ENCODE data around the gene SNTN. TPM values are rescaled to one million over a fixed set of nuclear protein-coding genes. Genes with fewer than 3 reads are reported as not detected.

Gene SNTN
- total RNA-seq, 2 experiments from 2014 or later, result not detected

DNA sequence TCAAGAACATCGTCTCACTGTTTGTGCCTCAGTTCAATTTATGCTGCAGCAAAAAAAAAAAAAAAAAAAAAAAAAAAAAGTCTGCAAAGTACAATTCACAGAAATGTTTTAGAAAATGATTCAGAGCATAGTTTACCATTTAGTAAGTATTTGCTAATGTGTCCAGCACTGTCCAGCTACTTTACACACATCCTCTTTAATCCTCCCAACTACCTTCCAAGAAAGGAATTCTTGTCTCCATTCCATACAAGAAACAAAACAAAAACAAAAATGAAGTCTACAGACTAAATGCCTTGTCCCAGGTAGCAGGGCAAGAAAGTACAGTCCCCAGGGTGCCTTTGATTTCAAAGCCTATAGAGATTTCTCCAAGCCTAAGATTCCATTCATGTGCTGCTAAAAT is 38.9 kb upstream of the SNTN start:
- intact Hi-C loops (cut with micrococcal nuclease), result no loop called here
- TF ChIP-seq, protein P1, sequence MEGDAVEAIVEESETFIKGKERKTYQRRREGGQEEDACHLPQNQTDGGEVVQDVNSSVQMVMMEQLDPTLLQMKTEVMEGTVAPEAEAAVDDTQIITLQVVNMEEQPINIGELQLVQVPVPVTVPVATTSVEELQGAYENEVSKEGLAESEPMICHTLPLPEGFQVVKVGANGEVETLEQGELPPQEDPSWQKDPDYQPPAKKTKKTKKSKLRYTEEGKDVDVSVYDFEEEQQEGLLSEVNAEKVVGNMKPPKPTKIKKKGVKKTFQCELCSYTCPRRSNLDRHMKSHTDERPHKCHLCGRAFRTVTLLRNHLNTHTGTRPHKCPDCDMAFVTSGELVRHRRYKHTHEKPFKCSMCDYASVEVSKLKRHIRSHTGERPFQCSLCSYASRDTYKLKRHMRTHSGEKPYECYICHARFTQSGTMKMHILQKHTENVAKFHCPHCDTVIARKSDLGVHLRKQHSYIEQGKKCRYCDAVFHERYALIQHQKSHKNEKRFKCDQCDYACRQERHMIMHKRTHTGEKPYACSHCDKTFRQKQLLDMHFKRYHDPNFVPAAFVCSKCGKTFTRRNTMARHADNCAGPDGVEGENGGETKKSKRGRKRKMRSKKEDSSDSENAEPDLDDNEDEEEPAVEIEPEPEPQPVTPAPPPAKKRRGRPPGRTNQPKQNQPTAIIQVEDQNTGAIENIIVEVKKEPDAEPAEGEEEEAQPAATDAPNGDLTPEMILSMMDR (IDR thresholded peaks at IDR 0.05), result no peak
- Mint-ChIP-seq H3K27ac (no peak overlapping the region), H3K9me3 (peaks cover 4% of the 10 kb centered on the region), H3K4me3 (no peak overlapping the region), H3K36me3 (ENCODE audit: low read depth) (no peaks in the 10 kb centered on the region), H3K4me1 (ENCODE audit: low read depth) (no peaks in the 10 kb centered on the region), H3K27me3 (peaks cover 2% of the 10 kb centered on the region)
- ChIA-PET POLR2A (no interaction called here), CTCF (no interaction called here)
- ATAC-seq, result no peak
- no peak for DNase-seq

DNA sequence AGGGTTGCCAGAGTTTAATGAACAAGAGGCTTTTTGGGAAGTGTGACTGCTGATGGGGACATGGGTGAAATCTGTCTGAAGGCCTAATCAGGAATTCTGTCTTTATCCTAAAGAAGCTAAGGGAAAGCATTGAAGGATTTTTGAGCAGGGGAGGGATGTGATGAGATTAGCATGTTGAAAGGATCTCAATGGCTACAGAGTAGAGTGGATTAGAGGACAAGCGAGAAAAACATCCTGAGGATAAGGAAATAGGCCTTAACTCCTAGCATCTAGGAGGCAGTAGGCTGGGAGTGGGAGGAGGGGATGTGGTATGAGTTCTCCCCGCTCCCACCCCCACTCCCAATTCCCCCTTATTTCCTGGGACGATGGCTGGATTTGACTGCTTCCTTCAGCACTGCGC is 35.1 kb upstream of the SNTN start:
- peaks cover 2% of the 10 kb centered on the region for H3K27me3 Mint-ChIP-seq
- peaks cover 4% of the 10 kb centered on the region for H3K9me3 Mint-ChIP-seq
- DNase-seq (no peak), ATAC-seq (no peak)
- H3K36me3 Mint-ChIP-seq (ENCODE audit: low read depth), result no peaks in the 10 kb centered on the region
- TF ChIP-seq, protein P1 (IDR thresholded peaks at IDR 0.05), result no peak
- ChIA-PET CTCF (no interaction called here), POLR2A (no interaction called here)
- intact Hi-C loops (cut with micrococcal nuclease), result no loop called here
- H3K4me3 Mint-ChIP-seq, result no peak overlapping the region
- no peaks in the 10 kb centered on the region for H3K4me1 Mint-ChIP-seq (ENCODE audit: low read depth)
- no peak overlapping the region for H3K27ac Mint-ChIP-seq

DNA sequence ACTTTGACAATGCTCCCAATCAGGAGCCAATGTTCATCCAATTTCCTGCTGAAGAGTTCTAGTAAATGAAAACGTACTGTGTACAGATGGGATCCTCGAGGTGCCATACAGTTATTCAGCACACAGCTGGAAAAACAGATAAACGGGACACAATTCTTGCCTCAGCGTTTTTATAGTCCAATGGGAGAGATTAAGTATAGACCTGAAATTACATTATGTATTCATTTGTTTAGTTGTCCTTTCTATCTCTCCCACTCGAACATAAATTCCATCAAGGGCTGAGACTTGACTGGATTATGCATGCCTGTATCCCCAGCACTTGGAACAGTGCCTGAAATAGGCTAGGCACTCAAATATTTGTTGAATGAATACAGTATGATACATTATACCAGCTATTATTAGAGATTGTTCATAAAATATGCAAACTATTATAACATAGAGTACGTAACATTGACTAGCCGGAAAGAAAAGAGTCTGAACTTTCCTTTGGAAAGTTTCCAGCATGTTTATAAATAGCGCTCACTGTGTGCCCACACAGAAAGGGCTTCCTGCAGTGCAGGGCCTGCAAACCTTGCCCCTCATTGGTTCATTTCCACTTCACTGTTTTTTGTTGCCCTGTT is 27.4 kb upstream of the SNTN start:
- Mint-ChIP-seq H3K4me3 (no peak overlapping the region), H3K27ac (no peak overlapping the region), H3K36me3 (ENCODE audit: low read depth) (no peaks in the 10 kb centered on the region), H3K9me3 (no peaks in the 10 kb centered on the region), H3K27me3 (no peaks in the 10 kb centered on the region), H3K4me1 (ENCODE audit: low read depth) (no peaks in the 10 kb centered on the region)
- CTCF ChIA-PET, result no interaction called here
- no peak for DNase-seq
- ATAC-seq, result no peak
- TF ChIP-seq, protein P1 (IDR thresholded peaks at IDR 0.05), result no peak
- intact Hi-C loops (cut with micrococcal nuclease), result no loop called here
- POLR2A ChIA-PET, result no interaction called here

DNA sequence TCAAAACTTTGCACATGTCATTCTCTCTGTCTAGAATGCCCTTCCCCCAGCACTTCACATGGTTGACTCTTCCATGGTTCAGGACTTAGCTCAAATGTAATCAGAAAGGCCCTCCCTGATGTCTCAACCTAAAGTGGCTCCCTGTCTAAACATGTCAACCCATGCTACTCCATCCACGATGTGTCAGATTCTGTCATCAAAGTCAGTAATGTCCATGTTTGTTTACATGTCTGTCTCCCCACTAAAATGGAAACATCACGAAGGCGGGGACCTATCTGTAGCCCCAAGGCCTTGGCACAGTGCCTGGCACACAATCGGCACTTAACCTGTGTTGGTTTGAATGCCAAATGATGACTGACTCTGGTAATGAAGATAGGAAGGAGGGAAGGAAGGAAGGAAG is 20.8 kb upstream of the SNTN start:
- H3K27me3 Mint-ChIP-seq, result no peaks in the 10 kb centered on the region
- no peaks in the 10 kb centered on the region for H3K36me3 Mint-ChIP-seq (ENCODE audit: low read depth)
- DNase-seq, result no peak
- CTCF ChIA-PET, result no interaction called here
- no peak for ATAC-seq
- no peaks in the 10 kb centered on the region for H3K9me3 Mint-ChIP-seq
- no peak overlapping the region for H3K27ac Mint-ChIP-seq
- no peaks in the 10 kb centered on the region for H3K4me1 Mint-ChIP-seq (ENCODE audit: low read depth)
- H3K4me3 Mint-ChIP-seq, result no peak overlapping the region
- TF ChIP-seq, protein P1 (IDR thresholded peaks at IDR 0.05), result no peak
- POLR2A ChIA-PET, result no interaction called here
- intact Hi-C loops (cut with micrococcal nuclease), result no loop called here

DNA sequence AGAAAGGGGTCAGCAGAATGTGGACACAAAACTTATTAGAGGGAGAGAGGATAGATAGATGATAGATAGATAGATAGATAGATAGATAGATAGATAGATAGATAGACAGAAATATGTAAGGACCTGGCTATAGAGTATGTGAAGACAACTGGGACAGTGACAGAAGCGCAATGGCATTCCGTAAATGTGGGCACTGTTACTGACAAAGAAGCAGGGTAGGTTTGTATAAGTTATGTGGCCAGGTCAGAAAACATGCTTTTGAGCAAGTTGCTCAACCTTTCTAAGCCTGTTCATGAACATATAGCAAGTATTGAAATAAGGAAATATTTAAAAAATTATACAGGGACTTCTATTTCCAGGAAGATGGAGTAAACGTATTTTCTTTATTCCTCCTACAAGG is 17.3 kb upstream of the SNTN start:
- POLR2A ChIA-PET, result no interaction called here
- H3K27ac Mint-ChIP-seq, result no peak overlapping the region
- no peaks in the 10 kb centered on the region for H3K27me3 Mint-ChIP-seq
- DNase-seq (no peak), ATAC-seq (no peak)
- CTCF ChIA-PET, result no interaction called here
- intact Hi-C loops (cut with micrococcal nuclease), result no loop called here
- no peaks in the 10 kb centered on the region for H3K36me3 Mint-ChIP-seq (ENCODE audit: low read depth)
- peaks cover 1% of the 10 kb centered on the region for H3K9me3 Mint-ChIP-seq
- H3K4me1 Mint-ChIP-seq (ENCODE audit: low read depth), result no peaks in the 10 kb centered on the region
- no peak overlapping the region for H3K4me3 Mint-ChIP-seq
- TF ChIP-seq, protein P1 (IDR thresholded peaks at IDR 0.05), result no peak

All from activated CD8-positive, alpha-beta T cell treated with anti-CD3 and anti-CD28 coated beads for 36 hours (primary cell).